Activated gamma-delta T cell treated with Interleukin-2 at 50 U/mL for 16 hours (primary cell): ENCODE results near the gene CSK.
A peak's percentile ranks its signal among the peaks of the same experiment; 100 is the strongest.

Experiments used
- DNase-seq: peaks from one replicate; pipeline ENCODE4 v3.0.0-alpha.2; 2020

Gene CSK

GRCh38 chr15:74828835-74829234 lies 47.0 kb downstream of the CSK start:
- DNase-seq = no peak

- DNase-seq = no peak
These were observed 47.6 kb downstream of the CSK start for GRCh38 chr15:74829486-74829885.

- no peak for DNase-seq
These were observed 48.1 kb downstream of the CSK start for GRCh38 chr15:74829991-74830390.

GRCh38 chr15:74830868-74831267 lies 49.0 kb downstream of the CSK start:
- DNase-seq = no peak

GRCh38 chr15:74831813-74832495 lies 50.1 kb downstream of the CSK start:
- no peak for DNase-seq

GRCh38 chr15:74832826-74833225 lies 50.9 kb downstream of the CSK start:
- DNase-seq = no peak

GRCh38 chr15:74833376-74834107 lies 51.7 kb downstream of the CSK start:
- no peak for DNase-seq

- peak; percentile 40 for DNase-seq
These were observed 53.5 kb downstream of the CSK start for GRCh38 chr15:74835312-74835823.

GRCh38 chr15:74836846-74837245 lies 55.0 kb downstream of the CSK start:
- DNase-seq = no peak

GRCh38 chr15:74837482-74838136 lies 55.7 kb downstream of the CSK start:
- DNase-seq = no peak

GRCh38 chr15:74838137-74838516 lies 56.2 kb downstream of the CSK start:
- DNase-seq = no peak

- no peak for DNase-seq
These were observed 57.1 kb downstream of the CSK start for GRCh38 chr15:74838746-74839525.

- no peak for DNase-seq
These were observed 57.9 kb downstream of the CSK start for GRCh38 chr15:74839526-74840395.

GRCh38 chr15:74840851-74841775 lies 59.2 kb downstream of the CSK start:
- DNase-seq = no peak

GRCh38 chr15:74841891-74842373 lies 60.1 kb downstream of the CSK start:
- DNase-seq = no peak

GRCh38 chr15:74842581-74843444 lies 60.9 kb downstream of the CSK start, which contains the start of gene ULK3:
TSS of gene ULK3 (minus strand) at chr15:74843156. CDS start at chr15:74843105, 51 bp downstream.
- DNase-seq = peak; percentile 92

- no peak for DNase-seq
These were observed 61.6 kb downstream of the CSK start for GRCh38 chr15:74843445-74843828.

GRCh38 chr15:74843891-74844299 lies 62.0 kb downstream of the CSK start:
- no peak for DNase-seq
